Stimulated activated CD4-positive, alpha-beta T cell treated with anti-CD3 and anti-CD28 coated beads, Interleukin-2, amount 100 ng/mL, for 24 hours (primary cell): ENCODE results near the gene TLR9.

Experiments used
- DNase-seq, 2 donors: peaks; one replicate each; pipeline ENCODE4 v3.0.0-alpha.2; 2020

The TLR9 gene

DNA sequence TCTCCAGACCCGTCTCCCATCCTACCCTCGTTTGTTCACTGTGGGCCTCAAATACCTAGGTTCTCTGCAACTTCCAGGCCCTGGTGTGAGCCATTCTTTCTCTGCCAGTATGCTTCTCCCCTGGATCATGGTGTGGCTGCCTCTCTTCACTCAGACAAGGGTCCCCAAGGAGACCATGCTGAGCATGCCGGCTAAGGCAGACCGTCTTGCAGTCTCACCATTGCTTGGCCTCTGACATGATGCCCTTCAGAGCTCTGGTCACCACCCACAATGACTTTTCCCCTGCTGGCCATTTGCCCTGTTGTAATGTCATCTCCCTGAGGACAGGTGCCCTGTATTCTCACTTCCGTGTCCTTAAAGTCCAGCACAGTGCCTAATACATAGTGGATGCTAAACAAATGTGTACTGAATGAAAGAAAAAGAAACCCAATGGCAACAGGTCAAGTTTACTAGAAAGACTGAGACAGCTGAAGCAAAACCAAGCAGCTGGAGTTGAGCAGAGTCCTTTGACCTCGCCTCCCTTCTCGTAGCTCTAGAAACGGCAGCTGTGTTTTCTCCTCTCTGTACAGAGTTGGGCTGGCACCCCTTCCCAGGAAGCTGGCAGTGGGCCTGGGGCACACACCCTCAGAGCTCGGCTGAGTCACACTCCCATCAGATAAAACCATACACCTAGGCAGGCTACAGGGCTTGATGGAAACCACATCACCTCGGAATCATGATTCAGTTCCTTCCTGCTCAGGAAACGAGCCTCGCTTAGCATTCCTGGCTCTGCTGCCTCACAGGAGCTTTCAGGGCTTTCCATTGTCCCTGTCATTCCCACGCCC lies 8.6 kb downstream of the TLR9 start:
- DNase-seq, result peak in 1 of 2 donors; percentile 54

GRCh38 chr3:52215351-52215750 lies 10.1 kb downstream of the TLR9 start:
- DNase-seq, result no peak

GRCh38 chr3:52213901-52214300 lies 11.5 kb downstream of the TLR9 start:
- DNase-seq, result no peak

DNA sequence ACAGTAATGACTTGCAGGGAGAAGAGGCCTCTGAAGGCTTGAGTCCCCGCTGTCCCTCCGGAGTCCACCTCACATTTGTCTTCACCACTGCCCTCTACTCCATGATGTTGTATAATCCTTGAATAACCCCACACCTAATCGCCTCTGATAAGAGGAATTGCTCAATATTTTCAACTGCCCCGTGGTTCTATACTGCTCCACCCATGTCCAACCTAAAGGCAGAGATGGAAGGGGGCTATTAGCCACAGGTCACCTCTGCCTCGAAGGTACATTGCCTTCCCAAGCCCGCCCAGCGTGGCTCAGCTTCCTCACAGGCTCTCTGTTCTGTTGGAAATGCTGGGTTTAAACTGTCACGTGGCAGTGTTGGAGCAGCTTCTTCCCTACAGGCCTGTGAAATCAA lies 12.4 kb downstream of the TLR9 start:
- no peak for DNase-seq

DNA sequence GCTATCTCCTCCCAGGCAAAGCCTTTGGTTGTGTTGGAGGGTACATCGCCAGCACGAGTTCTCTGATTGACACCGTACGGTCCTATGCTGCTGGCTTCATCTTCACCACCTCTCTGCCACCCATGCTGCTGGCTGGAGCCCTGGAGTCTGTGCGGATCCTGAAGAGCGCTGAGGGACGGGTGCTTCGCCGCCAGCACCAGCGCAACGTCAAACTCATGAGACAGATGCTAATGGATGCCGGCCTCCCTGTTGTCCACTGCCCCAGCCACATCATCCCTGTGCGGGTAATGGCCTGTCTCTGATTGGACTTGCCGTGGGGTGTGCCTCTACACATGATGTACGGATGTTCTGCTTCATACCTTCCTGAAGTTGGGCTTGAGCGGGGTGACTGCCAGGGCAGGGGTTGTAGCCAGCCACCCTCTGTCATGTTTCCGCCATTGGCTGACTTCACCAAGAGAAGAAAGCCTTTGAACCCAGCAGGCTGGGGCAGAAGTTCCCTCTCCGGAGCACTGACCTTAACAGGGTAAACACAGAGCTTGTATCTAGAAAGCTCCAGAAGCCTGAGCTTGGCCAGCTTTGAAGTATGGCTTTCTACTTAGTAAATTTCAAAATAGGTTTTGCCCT lies 14.1 kb downstream of the TLR9 start:
- no peak for DNase-seq

DNA sequence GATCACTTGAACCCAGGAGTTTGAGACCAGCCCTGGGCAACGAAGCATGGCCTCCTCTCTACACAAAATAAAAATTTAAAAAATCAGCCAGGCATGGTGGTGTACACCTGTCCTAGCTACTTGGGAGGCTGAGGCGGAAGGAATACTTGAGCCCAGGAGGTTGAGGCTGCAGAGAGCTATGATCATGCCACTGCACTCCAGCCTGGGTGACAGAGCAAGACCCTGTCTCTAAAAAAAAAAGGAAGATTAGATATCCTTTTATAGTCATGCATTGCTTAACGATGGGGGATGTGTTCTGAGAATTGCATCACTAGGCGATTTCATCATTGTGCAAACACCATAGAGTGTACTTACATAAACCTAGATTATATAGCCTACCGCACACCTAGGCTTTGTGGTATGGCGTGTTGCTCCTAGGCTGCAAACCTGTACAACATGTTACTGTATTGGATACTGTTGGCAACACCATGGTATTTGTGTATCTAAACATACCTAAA lies 14.8 kb downstream of the TLR9 start:
- no peak for DNase-seq

GRCh38 chr3:52210037-52210436 lies 15.4 kb downstream of the TLR9 start:
- no peak for DNase-seq

GRCh38 chr3:52208556-52208955 lies 16.9 kb downstream of the TLR9 start:
- DNase-seq, result no peak

- DNase-seq, result no peak
Measured at GRCh38 chr3:52205727-52206372, 19.6 kb downstream of the TLR9 start.

GRCh38 chr3:52204337-52205073 lies 20.9 kb downstream of the TLR9 start:
- DNase-seq, result no peak

DNA sequence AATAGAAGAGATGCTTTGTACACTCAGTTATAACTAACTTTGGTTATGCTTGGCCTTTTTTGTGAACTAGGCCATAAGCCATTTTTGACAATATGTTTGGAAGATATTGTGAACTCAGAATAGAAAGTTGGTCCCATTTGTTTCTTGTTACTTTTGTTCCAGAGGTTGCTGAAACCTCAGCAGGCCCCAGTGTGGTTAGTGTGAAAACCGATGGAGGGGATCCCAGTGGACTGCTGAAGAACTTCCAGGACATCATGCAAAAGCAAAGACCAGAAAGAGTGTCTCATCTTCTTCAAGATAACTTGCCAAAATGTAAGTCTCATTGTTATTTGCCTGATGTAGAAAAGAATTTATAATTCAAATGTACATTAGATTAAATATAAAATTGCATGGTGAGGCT lies 21.7 kb downstream of the TLR9 start:
- DNase-seq, result no peak

- DNase-seq, result no peak
Measured at GRCh38 chr3:52202384-52203077, 22.9 kb downstream of the TLR9 start.

GRCh38 chr3:52200981-52201679 lies 24.3 kb downstream of the TLR9 start:
- no peak for DNase-seq

GRCh38 chr3:52198643-52199608 lies 26.5 kb downstream of the TLR9 start:
- no peak for DNase-seq

- DNase-seq, result peak; percentile 95 to 97
Measured at GRCh38 chr3:52197842-52198625, 27.4 kb downstream of the TLR9 start, which contains the start of gene ALAS1. Gene ALAS1, plus strand, starts transcription at chr3:52198160. Its CDS starts 1,082 bp downstream, at chr3:52199242.

GRCh38 chr3:52197499-52197841 lies 28.0 kb downstream of the TLR9 start:
- no peak for DNase-seq

DNA sequence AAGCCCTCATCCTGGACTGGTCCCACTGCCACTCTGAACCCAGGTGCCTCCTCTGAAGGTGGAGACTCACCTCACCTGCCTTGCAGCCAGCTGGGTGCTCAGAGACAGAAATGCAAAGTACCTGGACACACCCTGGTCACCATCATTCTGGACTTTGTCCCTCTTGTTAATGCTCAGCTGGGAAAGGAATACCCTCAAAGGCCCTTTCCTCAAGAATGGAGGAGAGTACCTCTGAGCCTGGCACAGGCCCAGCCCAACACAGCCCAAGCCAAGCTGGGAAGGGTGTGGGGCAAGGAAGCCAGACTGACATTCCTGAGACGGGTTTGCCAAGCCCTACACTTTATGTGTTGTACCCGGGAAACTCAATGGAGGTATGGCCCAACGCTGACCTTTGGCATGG lies 28.5 kb downstream of the TLR9 start:
- DNase-seq, result no peak

DNA sequence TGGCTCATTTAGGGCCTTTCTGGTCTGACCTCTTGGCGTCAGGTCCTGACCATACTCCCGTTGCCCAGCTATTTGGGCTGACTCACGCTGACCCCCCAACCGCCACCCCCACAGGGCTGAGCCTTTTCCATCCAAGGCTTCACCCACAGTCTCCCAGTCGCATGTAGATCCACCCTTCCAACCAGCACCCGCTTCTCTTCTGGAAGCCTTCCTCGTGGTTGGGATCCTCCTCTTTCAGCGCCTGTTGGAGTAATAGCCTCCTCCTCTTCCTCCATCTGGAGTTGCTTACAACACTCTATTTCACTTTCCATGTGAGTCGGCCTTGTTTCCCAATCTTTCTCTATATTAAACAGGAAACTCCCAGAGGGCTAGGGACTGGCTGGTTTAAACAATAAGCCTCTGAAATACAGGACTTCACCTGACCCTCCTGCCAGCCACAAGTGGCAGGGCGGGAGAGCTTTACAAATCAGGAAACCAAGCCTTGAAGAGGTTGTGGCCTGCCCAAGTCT lies 29.6 kb downstream of the TLR9 start:
- no peak for DNase-seq

GRCh38 chr3:52195291-52195597 lies 30.2 kb downstream of the TLR9 start:
- DNase-seq, result no peak
